GM19395 (cell line): ENCODE data around the gene PSMB7.

ENCODE experiments used
- ATAC-seq: cut with Tn5 transposase; IDR thresholded peaks from one replicate; pipeline ENCODE4 v1.9.1; 2021; ENCODE audit warnings: mild to moderate bottlenecking, moderate library complexity; ENCODE audit not compliant: unreplicated experiment

Gene PSMB7

DNA sequence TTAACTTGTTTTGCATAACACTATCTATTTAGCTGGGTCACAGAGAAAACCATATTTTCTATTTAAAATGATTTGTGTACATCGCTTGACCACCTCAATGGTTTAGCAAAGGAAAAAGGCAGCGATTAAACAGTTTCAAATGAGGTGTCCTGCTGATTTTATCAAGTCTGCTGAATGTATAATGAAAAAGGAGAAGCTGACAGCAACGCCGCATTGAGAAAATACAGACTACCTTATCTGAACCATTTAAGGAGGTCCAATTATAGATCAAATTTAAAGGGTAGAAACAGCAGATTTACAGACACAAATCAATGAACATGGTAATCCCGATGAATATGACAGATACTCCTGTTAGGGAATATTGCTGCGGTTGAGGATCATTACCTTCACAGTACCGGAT, 29.6 kb downstream of the PSMB7 start:
- no peak for ATAC-seq

DNA sequence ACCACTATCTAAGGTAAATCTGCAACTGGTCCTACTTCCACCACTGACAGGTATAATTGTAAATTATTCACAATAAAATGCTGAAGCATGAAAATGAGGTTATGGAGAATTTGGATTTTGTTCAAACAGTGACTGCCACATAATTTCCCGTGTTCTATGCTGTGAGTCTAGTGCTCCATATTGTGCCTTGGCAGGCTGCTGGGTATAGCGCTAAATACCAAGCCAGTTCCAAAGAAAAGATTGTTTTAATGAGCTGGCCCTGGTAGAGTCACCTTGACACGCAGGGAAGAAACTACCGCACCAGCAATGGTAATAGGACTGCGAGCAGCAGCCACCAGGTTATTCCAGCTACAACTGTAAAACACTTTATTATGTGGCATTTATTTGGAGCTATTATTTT, 30.4 kb downstream of the PSMB7 start:
- ATAC-seq, result no peak

DNA sequence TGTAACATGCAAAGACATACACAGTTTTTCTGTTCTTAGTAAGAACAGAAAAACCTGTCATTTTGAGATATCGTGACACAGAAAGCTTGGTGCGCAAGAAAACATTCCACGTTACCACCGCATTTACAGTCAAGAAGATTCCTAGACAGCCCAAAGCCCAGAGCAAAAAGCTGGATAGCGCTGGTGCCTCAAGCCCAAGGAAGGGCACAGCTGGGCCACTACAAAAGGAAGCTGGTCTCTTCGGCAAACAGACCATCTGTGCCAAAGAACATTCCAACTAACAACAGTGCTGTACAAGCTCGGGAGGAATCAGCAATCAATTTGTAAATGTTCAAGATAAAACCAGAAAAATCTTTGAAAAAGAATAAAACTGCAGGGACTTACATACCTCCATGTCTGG, 31.0 kb downstream of the PSMB7 start:
- no peak for ATAC-seq

DNA sequence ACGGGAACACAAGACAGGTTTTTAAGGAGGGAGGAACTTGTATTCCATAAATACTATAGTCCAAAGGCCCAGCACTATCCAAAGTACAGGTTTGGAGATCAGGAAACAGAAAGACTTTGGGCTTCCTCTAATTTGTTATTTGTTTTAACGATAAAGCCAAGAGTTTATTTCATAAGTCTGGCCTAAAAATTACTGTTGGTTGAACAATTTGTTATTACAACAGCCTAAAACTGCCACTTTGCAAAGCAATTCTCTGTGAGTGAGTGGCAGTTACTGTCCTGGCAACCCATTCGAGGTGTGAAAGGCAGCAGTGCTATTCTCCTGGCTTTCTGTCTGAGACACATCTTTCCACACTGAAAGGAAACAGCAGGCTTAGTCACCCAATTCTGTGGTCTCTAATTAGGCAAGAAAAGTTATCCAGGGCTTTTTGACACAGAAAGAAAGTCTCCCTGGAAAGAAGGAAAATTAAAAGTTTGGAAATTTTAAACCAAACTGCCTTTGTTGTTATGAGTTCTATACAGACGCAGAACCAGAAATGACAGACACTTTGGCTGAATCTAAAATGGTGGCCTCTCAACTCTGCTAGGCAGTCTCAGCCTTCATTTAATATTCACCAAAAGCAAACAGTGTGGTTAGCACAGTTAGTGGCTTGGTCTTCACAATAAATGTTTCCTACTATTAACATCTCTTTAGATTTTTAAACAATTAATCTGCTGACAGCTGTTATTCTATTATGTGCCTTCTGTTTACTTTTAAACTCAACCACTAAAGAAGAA, 33.9 kb downstream of the PSMB7 start:
- ATAC-seq, result no peak

DNA sequence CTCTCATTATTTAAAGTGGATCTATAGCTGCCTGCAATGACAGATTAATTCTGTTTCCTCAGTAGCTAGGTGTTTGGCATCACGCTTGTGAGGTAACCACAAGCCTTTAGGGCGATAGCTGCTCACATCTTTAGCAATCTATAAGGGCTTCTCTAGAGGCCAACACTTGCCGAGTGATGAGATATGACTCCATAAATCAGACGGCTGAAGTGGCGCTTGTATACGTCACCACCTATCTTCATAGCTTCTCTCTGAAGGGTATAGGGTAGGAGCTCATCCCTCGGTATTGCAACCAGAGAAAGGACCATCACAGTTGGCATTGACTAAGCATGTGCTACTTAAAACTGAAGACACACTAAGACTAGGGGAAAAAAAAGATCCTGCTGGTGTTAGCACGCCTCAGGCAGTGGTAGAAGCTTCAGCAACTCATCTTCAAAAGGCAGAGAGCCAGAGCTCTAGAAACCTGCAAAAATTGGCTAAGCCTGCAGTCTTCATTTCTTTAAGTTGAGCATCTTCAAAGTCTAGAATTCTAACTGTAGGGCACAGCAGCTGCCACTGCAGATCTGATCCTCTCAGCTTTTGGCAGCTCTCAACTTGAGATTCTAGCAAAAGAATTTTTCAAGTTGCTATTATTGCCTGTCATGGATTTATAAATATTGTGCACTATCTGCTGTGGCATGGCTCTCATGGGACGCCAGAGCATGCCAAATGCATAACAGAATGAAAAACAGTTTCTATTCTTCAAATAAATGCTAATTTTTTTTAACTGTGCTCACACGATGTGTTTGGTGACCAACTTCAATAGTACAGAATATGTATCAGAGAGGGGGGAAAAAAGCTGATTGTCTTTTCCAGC, 37.5 kb downstream of the PSMB7 start:
- no peak for ATAC-seq

DNA sequence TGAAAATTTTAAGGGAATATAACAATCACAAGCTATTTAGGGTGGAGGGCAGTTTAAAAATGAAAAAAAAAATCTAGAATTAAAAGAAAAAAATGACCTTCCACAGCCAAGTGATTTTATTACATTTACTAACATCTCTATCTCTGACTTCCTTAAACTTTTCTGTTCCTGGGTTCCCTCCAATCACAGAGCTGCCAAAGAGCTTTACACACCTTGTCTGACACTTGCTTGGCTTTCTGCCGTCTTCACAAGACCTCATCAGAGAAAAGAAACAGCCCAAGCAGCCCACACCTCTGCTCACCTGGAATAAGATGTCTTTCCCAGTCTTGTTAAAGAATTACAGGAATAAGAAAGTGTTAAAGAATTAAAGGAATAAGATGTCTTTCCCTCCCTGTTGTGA, 38.9 kb downstream of the PSMB7 start:
- no peak for ATAC-seq

DNA sequence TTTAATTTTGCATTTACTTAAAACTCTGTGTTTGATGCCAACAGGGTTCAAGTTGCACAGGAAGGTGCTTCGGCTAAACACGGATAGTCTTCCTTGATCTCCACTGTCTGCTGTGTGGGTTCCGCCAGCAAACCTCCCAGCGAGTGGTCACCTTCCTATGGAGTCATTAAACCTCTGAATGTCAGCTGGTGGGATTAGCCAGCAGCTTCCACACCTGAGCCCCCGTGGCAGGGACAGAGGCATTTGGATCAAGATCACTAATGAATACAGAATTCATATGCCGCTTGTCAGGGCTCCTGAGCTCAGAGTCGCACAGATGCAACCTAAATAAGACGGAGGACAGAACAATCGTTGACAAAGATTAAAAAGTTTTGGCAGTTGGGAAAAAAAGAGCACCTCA, 39.5 kb downstream of the PSMB7 start:
- ATAC-seq, result no peak

DNA sequence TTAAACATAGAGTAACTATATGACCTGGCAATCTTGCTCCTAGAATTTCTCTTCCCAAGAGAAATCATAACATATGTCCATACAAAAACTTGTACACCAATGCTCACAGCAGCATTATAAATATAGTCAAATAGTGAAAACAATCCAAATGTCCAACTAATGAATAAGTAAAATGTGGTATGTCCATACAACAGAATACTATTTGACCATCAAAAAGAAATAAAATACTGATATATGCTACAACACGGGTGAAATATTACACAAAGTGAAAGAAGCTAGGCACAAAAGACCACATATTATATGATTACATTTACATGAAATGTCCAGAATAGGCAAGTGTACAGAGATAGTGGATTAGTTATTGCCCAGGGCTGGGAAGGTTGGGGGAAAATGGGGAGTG, 41.4 kb downstream of the PSMB7 start:
- no peak for ATAC-seq

DNA sequence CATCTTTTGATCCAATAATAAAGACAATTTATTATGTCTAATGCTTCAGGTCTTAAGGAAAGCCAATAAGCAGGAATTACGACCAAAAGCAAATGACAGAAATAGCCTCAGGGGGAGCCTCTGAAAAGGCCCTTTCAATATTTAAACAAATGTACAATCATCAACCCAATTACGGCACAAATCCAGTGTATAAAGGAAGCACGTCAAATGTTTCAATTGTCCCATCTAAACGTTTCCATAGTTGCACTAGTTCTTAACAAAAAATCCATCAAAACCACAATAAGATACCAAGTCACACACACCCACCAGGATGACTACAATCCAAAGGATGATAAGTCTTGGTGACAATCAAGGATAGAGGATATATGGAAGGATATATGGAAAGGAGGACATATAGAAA, 41.9 kb downstream of the PSMB7 start:
- no peak for ATAC-seq

DNA sequence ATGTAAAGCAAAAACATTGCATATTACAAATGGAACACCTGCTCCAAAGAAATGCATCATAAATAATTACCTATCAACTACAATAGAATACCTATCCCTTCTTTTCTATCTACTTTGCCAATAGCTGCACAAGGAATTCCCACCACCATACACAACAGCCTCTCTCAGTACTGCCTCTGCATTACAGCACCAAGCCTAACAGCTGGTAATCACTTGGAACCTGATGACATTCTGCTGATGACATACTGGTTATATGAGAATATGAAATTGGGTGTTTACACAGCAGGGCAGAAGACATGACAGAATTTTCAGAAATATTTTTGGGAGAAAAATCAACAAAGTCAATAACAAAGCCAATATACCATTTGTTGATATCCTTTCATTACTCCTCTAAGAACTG, 43.2 kb downstream of the PSMB7 start:
- no peak for ATAC-seq

DNA sequence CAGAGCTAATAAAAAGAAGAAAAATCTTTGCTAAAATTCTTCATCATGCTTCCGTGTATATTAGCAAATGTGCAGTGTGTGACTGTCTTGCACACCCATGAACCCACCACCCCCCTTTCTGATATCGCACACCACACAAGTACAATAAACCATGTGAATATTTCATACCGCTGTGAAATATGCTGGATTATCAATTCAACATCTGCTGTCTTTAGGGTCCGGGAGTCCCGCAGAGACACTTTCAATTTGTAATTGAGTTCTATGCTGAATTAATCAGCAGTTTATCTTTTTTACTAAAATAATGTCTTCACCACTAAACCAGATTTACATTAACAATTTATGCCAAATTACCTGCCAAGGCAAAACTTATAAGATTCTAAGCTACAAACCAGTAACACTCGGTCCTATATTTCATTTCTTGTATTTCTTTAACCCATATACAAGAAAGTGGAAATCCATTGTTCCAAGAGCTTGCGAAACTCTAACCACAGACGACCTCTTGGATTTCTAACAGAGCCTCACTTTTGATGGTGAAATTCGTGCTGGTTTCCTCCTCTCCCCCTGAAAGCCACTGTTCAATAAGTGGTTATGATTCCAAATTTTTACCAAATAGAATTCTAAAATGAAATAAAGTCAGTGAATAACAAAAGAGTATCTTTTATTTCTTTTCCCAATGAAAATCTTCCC, 44.2 kb downstream of the PSMB7 start:
- no peak for ATAC-seq

DNA sequence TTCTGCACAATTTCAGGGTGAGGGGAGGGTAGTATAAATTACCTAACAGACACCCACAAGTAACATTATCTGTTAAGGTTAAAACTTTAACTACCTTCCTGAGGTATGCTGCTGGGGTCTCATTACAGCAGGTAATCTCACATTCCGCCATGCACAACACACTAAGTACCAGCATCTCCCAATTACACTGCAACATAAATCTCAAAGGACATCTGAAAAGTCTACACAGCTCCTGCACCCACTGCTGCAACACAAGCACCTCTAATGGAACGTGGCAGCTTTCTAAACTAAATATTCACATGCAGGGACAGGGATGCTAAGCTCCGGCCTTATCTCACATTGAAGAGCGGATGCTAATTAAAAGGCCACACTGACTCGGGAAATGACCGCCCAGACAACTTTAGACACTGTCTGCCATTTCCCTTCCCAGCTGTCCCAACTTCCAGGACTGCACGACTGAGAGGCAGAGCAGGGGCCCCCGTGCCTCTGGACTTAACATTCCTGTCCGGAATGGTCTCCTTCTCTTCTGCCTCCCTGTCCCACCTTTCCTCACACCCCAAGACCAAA, 45.9 kb downstream of the PSMB7 start:
- ATAC-seq, result no peak

DNA sequence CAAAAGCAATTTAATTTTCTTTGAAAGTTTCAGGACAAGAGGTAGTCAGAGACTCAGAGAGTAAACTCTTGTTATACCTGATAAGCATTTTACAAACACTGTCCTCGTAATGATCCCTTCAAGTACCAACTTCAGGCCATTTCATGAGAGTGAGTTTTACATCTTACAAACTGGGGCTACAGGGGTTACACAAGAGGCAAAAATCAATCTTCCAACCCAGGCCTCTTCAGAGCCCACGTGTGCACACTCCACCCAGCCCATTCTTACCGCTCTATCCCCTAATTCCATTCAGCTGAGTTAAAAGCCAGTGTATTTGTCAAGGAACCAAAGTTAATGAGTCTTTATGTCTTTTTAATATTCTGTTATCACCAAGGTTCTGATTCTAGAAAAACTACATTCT, 46.5 kb downstream of the PSMB7 start:
- ATAC-seq, result no peak

DNA sequence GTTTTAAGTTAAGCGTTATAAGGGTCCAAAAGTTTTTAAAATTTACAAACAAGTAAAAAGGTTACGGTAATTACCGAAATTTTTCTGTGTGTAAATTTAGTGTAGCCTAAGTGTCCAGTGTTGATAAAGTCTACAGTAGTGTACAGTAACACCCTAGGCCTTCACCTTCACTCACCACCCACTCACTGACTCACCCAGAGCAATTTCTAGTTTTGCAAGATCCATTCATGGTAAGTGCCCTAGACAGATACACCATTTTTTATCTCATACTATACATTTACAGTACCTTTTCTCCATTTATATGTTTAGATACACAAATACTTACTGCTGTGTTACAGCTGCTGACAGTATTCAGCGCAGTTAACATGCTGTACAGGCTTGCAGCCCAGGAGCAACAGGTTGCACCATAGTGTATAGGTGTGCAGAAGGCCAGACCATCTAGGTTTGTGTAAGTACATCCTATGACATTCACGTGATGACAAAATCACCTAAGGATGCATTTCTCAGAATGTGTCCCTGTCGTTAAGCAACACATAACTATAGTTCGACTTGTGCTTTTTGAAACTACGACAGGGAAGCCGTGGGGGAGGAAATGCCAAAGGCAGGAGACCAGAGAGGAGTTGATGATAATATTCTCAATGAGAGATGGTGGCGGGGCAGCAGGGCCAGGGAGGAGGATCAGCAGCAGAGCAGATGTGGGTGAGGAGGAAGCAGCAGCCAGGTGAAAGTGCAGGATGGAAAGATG, 48.6 kb downstream of the PSMB7 start:
- ATAC-seq, result no peak

DNA sequence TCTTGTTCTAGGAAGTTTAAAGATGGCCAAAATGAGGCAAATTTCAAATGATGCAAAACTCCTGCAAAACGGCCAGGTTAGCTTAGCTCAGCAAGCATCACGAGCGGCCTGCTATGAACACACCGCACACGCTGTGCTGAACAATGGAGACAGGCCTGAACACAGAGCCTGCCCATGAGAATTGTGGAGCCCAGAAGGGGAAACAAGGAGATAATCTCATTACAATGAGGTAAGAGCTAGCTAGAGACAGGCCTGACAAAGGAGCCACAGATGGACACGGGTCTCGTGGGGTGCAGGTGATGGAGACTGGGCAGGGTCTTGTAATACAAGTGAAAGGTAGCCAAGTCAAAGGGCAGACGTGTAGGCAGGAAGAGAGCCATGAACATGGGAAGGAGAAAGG, 50.2 kb downstream of the PSMB7 start:
- ATAC-seq, result no peak

DNA sequence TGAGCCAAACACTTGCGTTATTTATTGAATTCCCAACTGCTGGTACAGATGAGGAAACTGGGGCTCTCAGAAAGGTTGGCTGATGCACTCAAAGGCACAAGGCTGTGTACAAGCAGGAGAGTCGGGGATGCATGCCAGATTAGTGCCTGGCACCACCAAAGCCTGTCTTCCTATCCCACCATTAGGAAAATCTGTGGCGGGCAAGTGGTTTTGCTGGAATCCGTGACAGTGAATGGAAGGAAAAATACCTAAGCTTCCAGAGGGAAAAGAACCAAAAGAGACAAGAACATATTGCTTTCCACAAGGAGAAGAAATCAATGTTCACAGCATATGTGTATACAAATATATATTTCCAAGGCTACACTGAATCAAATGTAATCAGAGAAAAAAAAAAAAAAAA, 51.1 kb downstream of the PSMB7 start:
- ATAC-seq, result no peak

DNA sequence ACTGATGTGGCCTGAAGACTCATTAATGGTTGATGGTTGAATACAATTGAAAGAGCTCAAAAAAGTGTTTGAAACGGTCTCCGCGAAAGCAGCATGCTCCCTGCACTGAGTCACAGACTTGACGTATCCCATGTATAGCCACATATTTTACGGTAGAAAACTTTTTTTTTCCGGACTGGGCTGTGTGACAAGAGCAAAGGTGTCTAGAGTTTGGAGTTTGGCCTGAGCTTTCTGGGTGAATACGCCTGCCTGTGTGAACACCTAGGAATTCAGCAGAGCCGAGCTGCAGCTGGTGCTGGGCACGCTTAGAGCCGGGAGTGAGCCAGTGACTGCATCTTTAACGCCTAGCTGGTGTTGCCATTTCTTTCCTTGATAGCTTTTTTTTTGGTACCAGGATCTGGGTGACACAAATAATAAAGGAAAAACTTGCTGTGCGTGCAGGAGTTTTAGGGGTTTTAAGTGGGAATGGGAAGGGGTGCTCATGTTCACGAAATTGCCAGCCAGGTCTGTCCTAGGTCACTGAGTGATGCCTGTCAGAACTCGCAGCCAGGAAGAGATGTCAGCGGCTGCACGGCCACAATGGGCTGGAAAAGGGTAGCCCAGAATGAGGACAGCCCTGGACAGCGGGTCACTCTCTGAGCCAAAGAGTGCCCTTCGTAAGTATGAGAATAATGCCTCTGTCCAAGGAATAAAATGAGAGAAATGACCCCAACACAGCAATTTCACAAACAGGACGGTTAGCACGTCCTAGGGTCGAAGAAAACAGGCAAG, 51.7 kb downstream of the PSMB7 start:
- no peak for ATAC-seq

DNA sequence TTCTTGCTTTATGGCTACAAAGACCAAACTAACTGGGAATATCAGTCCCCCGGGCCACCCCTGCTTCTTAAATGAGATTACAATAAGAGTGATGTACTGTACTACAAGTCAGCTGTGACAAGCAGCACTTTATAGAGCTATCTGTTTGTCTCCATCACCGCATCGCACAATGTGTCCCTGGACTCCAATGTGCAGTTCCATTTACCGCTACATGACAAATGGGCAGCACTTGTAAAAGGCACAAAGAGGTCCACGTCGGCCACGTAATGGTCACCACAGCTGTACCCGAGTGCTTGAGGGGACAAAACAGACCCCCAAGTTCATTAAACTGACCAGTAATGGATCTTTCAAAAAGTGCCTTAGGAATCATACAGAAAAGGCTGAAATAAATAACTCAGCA, 54.1 kb downstream of the PSMB7 start:
- no peak for ATAC-seq

DNA sequence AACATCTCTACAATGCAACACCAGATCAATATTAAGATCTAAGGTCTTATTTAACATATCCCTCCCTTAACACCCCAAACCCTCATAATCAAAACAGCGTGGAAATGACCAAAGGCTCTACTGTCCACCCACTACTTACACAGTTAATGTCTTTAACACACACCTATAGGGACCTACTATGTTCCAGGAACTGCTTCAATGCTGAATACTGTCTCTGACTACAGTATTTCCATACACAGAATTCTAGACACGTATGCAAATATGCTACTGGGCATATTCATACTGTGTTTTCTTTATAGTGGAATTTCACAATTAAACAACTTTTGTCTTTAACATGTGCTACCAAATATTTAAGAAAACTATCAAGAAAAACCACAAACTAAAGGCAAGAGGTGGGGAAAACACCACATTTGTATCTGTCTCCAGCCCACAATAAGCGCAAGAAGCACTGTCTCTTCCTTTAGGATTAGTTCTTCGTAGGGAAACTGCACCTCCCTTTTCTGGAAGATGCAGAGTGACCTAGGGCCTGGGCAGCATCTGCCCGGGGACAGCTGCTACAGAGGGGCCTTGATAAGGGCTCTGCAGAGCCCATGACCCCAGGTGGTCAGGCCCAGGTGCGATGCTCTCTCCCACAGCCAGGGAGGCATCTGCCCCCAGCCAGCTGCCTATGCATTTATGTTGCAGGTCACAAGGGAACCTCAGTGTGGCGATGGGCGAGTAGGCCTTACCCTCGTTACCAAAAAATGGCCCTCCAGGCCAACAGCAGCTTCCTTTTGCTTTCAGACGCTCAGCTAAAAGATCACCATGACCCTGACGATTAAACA, 55.2 kb downstream of the PSMB7 start:
- no peak for ATAC-seq
